Heart left ventricle (tissue), 16 donors: ENCODE measurements around the gene SNCAIP. TPM values are rescaled to one million over a fixed set of nuclear protein-coding genes. Genes with fewer than 3 reads are reported as not detected.

ENCODE experiments used
- ATAC-seq, 4 donors: fragments of 200-7000 bp; cut with Tn5 transposase; one replicate each; pipeline ENCODE4 v1.9.1; 2020 to 2022; ENCODE audit warnings: moderate library complexity in 4 of 4, mild to moderate bottlenecking in 3 of 4, moderate number of reproducible peaks in 1 of 4
- DNase-seq, 5 donors: peaks; one replicate each; pipeline ENCODE4 v3.0.0-alpha.2; 2020
- H3K27ac ChIP-seq, 12 donors: fragments of 200-600 bp; sonication (generic) in 4 of 12; one replicate each; pipeline versions ENCODE4 v1.5.0 to v1.8.0; 2016 to 2022; ENCODE audit warnings: mild to moderate bottlenecking in 2 of 12
- H3K27me3 ChIP-seq, 9 donors: fragments of 200-600 bp; sonication (generic) in 2 of 9; one replicate each; pipeline versions ENCODE4 v1.5.1 to v1.8.0; 2016 to 2022; ENCODE audit warnings: mild to moderate bottlenecking in 3 of 9
- H3K36me3 ChIP-seq, 9 donors: fragments of 200-600 bp; sonication (generic) in 2 of 9; one replicate each; pipeline versions ENCODE4 v1.5.0 to v1.8.0; 2018 to 2022; ENCODE audit warnings: mild to moderate bottlenecking in 2 of 9
- H3K4me1 ChIP-seq, 12 donors: fragments of 200-600 bp; sonication (generic) in 4 of 12; one replicate each; pipeline versions ENCODE4 v1.5.0 to v1.8.0; 2016 to 2022; ENCODE audit warnings: mild to moderate bottlenecking in 3 of 12
- H3K4me3 ChIP-seq, 12 donors: fragments of 200-600 bp; sonication (generic) in 4 of 12; one replicate each; pipeline versions ENCODE4 v1.5.0 to v1.8.0; 2017 to 2022; ENCODE audit warnings: mild to moderate bottlenecking in 9 of 12, moderate library complexity in 4 of 12
- H3K9me3 ChIP-seq, 12 donors: fragments of 200-600 bp; sonication (generic) in 4 of 12; one replicate each; pipeline versions ENCODE4 v1.5.0 to v1.8.0; 2016 to 2022; ENCODE audit warnings: mild to moderate bottlenecking in 1 of 12
- POLR2A ChIP-seq, 2 donors: fragments of 450-650 bp; IDR thresholded peaks; one replicate each; pipeline ENCODE4 v1.6.1; 2017; ENCODE audit warnings: antibody characterized with exemption in 2 of 2, mild to moderate bottlenecking in 2 of 2, moderate library complexity in 2 of 2
- WGBS, 4 donors: extraction: QIAGEN DNeasy Blood & Tissue Kit in 2 of 4; methylation state at CpG; one replicate each; pipeline versions ENCODE4 v1.1.5 to v1.1.7; 2013 to 2018; 5-methylcytosine and 5-hydroxymethylcytosine counted together
- intact Hi-C, 10 donors: fragments of 100-400 bp; cut with DNase I; formaldehyde crosslinking; loops; one replicate each; pipeline versions ENCODE4 v1.11.1 to v1.14.2; 2022
- polyA plus RNA-seq, 2 donors: library from polyadenylated mRNA; stranded (reverse); fragments of 200-250 nt; gene quantifications; one replicate each; pipeline ENCODE4 v1.2.3, GENCODE V29; 2013
- total RNA-seq, 9 donors: library from RNA; depleted of rRNA in 2 of 9; stranded (reverse); fragments of >200 nt in 2 of 9; fragmentation: NEBNext Ultra II Directional in 3 of 9; extraction: Animal tissue kit (Norgen Biotek cat#: 25700) in 3 of 9; gene quantifications; one replicate each; pipeline versions ENCODE4 v1.1.0 to v1.2.4, GENCODE V29; 2016 to 2023
- TF ChIP-seq, protein P1 (sequence below), 12 donors: fragments of 200-600 bp; sonication (generic) in 4 of 12; IDR thresholded peaks; one replicate each; pipeline versions ENCODE4 v1.5.0 to v1.8.0; 2018 to 2022; ENCODE audit warnings: antibody characterized with exemption in 12 of 12, mild to moderate bottlenecking in 5 of 12
- donor health status: ischemic (EF 13 %, LVEDD 7.1; RV severe dilation, severe dysfunction).
- donor health status: healthy with polysubstance abuse.
- donor health status: DM: no; HTN: yes; CAD: no.
- donor health status: DM: no; HTN: no; CAD: no.
- donor health status: ischemic (EF 25% LVEDD 6.9; RV normal size, moderate dysfunction).
- donor health status: ischemic (EF 25% LVEDD 5.7; RV mildly dilated, moderate dysfunction).
- donor health status: healthy.
- donor health status: DM: yes; HTN: yes; CAD: no.
- donor health status: ischemic (EF 35%, LVEDD 5.7; RV mildly dilated, moderate dysfunction).
- donor health status: nonischemic (EF 11% LVEDD 7.7; RV severe dilation, severe dysfunction).
- donor health status: DM: yes; HTN: yes; CAD: no.
- donor health status: PGD.
- donor health status: ischemic (EF 29% LVEDD 5.4; RV normal size, mild dysfunction).
- donor health status: nonischemic (EF 23%, LVEDD 6.1; RV moderate dilation, normal function).

Gene SNCAIP
- total and polyA plus RNA-seq, 11 donors, result 0.54 to 7.5 (median 0.94) TPM

GRCh38 chr5:122412966-122413365 is 100.9 kb downstream of the SNCAIP start:
- no peak for ATAC-seq
- Histone ChIP-seq H3K4me3 (no peak overlapping the region), H3K27me3 (no peaks in the 10 kb centered on the region), H3K36me3 (no peaks in the 10 kb centered on the region), H3K27ac (no peak overlapping the region), H3K9me3 (no peaks in the 10 kb centered on the region), H3K4me1 (peaks cover 0 to 8% (median 0%) of the 10 kb centered on the region in 12 donors)
- no peak for DNase-seq
- TF ChIP-seq POLR2A (IDR thresholded peaks at IDR 0.05), result no peak
- TF ChIP-seq, protein P1, sequence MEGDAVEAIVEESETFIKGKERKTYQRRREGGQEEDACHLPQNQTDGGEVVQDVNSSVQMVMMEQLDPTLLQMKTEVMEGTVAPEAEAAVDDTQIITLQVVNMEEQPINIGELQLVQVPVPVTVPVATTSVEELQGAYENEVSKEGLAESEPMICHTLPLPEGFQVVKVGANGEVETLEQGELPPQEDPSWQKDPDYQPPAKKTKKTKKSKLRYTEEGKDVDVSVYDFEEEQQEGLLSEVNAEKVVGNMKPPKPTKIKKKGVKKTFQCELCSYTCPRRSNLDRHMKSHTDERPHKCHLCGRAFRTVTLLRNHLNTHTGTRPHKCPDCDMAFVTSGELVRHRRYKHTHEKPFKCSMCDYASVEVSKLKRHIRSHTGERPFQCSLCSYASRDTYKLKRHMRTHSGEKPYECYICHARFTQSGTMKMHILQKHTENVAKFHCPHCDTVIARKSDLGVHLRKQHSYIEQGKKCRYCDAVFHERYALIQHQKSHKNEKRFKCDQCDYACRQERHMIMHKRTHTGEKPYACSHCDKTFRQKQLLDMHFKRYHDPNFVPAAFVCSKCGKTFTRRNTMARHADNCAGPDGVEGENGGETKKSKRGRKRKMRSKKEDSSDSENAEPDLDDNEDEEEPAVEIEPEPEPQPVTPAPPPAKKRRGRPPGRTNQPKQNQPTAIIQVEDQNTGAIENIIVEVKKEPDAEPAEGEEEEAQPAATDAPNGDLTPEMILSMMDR (IDR thresholded peaks at IDR 0.05), result no peak
- intact Hi-C loops, result loop anchor here in 7 of 10 donors (2.0 to 10.0 kb wide), 5 partner anchors 108 to 220 kb away; no protein-coding TSS in a partner anchor

- DNase-seq (no peak), ATAC-seq (no peak)
- WGBS, 4 donors, result 67 to 72% (median 71%) methylated on average over 3 of the region's 3 CpGs
- TF ChIP-seq, protein P1 (IDR thresholded peaks at IDR 0.05), result no peak
- TF ChIP-seq POLR2A (IDR thresholded peaks at IDR 0.05), result no peak
- H3K4me3 ChIP-seq, result no peak overlapping the region
- H3K27ac ChIP-seq, result no peak overlapping the region
- H3K4me1 ChIP-seq, result peaks cover 0 to 8% (median 0%) of the 10 kb centered on the region in 12 donors
- H3K9me3 ChIP-seq, result no peaks in the 10 kb centered on the region
- intact Hi-C loops, result loop anchor here (2.0 to 10.0 kb wide), 6 partner anchors 109 to 221 kb away; no protein-coding TSS in a partner anchor
- no peaks in the 10 kb centered on the region for H3K36me3 ChIP-seq
- no peaks in the 10 kb centered on the region for H3K27me3 ChIP-seq
These were observed 101.7 kb downstream of the SNCAIP start for GRCh38 chr5:122413722-122414121.

DNA sequence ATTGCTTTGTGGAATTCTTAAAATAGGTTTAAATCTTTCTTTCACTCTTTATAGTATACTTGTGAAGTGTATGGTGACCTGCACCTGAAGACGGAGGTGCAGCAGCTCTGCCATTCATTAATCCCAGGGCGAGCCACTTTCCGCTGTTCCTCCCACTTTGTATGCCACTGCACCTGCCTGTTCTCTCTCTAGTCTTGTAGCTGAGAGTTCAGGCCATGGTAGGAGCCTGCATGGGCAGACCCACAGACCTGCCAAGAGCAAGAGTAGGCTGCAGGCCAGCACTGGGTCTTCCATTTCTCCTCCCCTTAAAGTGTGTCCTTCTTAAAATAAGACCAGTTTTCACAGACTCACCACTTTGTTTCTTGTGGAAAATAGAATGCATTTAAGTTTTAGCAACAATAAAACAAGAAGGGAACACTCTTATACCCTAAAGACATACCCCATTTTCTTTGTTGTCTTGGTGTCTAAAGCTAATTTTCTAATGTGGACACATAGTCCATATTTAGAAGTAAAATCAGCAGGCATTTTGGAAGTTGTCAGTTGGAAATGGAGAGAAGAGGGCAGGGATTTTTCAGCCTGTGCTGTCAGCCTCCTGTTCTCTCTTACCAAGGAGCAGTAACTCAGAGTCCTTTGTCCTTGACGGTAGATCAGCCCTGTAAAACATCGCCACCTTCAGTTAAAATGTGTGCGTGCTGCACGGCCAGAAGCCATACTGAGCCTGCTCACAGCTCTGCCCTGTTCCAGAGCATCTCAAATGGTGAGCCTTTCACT is 103.2 kb downstream of the SNCAIP start:
- TF ChIP-seq POLR2A (IDR thresholded peaks at IDR 0.05), result no peak
- TF ChIP-seq, protein P1 (IDR thresholded peaks at IDR 0.05), result peak; percentile 38 to 77 (median 60)
- H3K4me3 ChIP-seq, result no peak overlapping the region
- intact Hi-C loops, result loop anchor here in 9 of 10 donors (1.0 to 10.0 kb wide), 6 partner anchors 110 to 222 kb away; no protein-coding TSS in a partner anchor
- peak; percentile 88 to 98 (median 96) for ATAC-seq
- no peaks in the 10 kb centered on the region for H3K9me3 ChIP-seq
- DNase-seq, result peak; percentile 32 to 49 (median 37)
- WGBS, 4 donors, result 47 to 51% (median 48%) methylated on average over 7 of the region's 7 CpGs
- no peaks in the 10 kb centered on the region for H3K27me3 ChIP-seq
- peaks cover 0 to 8% (median 0%) of the 10 kb centered on the region in 12 donors for H3K4me1 ChIP-seq
- H3K36me3 ChIP-seq, result no peaks in the 10 kb centered on the region
- no peak overlapping the region for H3K27ac ChIP-seq

GRCh38 chr5:122415801-122416120 is 103.7 kb downstream of the SNCAIP start:
- Histone ChIP-seq H3K9me3 (no peaks in the 10 kb centered on the region), H3K4me1 (peaks cover 0 to 8% (median 0%) of the 10 kb centered on the region in 12 donors), H3K4me3 (no peak overlapping the region), H3K27me3 (no peaks in the 10 kb centered on the region), H3K27ac (no peak overlapping the region), H3K36me3 (no peaks in the 10 kb centered on the region)
- intact Hi-C loops, result loop anchor here in 9 of 10 donors (1.0 to 10.0 kb wide), 6 partner anchors 111 to 223 kb away; no protein-coding TSS in a partner anchor
- no peak for ATAC-seq
- no peak for DNase-seq
- TF ChIP-seq, protein P1 (IDR thresholded peaks at IDR 0.05), result peak in 1 of 12 donors; percentile 1
- TF ChIP-seq POLR2A (IDR thresholded peaks at IDR 0.05), result no peak
- 80 to 84% (median 81%) methylated on average over 5 of the region's 5 CpGs for WGBS, 4 donors
